GM12864 (cell line): Measurements from ENCODE around the gene CFAP52.

Experiments
- DNase-seq: peaks from one replicate; pipeline ENCODE4 v3.0.0-alpha.2; 2011; ENCODE audit warnings: low read depth
- H3K4me3 ChIP-seq: 2 replicates; pipeline ENCODE4 v1.5.1; 2011; ENCODE audit warnings: mild to moderate bottlenecking, low read depth, low read length, control low read depth
- CTCF ChIP-seq: IDR thresholded peaks from 2 replicates; pipeline ENCODE4 v1.5.1; 2011; ENCODE audit warnings: low read depth, mild to moderate bottlenecking, moderate library complexity, low read length, control low read depth, inconsistent platforms; ENCODE audit errors: missing control alignments

CFAP52 gene

DNA sequence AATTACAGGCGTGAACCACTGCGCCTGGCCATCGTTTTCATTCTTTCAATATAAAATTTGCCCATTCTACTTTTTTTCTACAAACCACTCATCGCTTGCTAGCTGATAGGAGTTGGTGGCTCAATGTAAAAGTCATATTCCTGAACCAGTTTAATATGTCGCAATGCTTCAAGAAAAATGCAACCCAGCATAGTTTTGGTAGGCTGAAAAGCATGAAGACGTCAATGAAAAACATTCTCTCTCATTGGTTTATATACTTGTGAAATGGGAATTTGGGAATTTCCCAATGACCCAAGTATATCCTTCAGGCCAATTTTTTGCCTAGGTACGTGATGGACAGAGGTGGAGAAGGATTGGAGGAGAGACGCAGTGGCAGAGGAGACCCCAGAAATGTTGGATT is 95.8 kb downstream of the CFAP52 start:
- DNase-seq: no peak
- no peak overlapping the region for H3K4me3 ChIP-seq

DNA sequence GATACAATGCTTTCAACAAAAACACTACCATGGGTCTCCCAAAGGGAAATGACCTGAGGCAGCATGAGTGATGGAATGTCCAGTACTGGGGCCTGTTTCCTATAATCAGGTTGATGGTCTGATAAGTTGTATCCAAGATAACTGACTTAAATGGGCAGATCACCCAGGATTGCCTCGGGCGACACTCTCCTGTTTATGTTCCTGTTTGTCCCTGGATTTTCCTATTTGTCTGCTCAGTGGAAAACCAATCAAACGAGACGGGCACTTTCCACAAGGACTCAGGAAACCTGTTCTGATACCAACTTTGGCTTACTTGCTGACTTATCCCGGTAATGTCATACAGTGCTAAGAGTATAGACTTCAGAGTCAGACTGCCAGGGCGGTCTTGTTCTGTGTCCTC is 96.2 kb downstream of the CFAP52 start:
- TF ChIP-seq CTCF: no peak
- H3K4me3 ChIP-seq: no peak overlapping the region
- no peak for DNase-seq

More for the DNA sequence above, 95.8 kb downstream of the CFAP52 start:
- TF ChIP-seq CTCF: no peak

DNA sequence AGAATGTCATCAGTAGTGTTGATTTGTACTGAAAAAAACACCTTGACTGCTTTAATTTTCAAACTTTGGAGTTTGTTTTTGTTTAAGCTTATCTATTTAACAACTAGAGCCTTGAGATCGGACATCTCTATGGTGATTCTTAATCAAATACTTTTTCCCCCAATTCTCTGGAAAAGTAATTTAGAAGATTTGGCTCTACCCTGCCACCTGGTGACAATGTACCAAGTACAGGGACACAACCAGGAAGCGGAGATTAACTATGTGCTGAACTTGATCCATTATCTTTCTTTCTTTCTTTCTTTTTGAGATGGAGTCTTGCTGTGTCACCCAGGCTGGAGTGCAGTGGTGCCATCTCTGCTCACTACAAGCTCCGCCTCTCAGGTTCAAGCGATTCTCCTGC is 99.6 kb downstream of the CFAP52 start:
- no peak for DNase-seq
- TF ChIP-seq CTCF: peak; percentile 1
- H3K4me3 ChIP-seq: no peak overlapping the region

DNA sequence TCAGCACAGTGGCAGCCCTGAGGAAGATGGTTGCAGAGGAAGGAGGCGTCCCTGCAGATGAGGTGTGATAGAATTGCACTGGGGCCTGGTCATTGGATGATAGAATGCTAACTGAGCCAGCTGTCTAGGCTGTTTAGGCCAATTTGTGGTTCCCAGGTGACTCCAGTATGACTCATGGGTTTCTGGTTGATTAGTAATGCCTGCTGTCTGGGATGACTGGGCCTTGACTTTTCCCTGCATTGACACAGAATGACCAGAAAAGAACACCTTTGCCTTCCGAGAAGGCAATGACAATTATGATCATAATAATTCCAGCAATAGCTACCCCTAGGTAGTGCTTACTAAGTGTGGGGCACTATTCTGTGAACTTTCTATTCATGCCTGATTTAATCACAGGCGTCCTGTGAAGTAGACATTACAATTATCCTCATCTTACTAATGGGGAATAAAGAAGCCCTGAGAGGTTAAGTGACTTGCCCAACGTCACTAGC is 100.4 kb downstream of the CFAP52 start:
- no peak for TF ChIP-seq CTCF
- peak; percentile 21 for DNase-seq

GRCh38 chr17:9677411-9677810 is 101.0 kb downstream of the CFAP52 start:
- H3K4me3 ChIP-seq: no peak overlapping the region
- TF ChIP-seq CTCF: no peak
- DNase-seq: no peak

More for the DNA sequence above, 100.4 kb downstream of the CFAP52 start:
- no peak overlapping the region for H3K4me3 ChIP-seq

DNA sequence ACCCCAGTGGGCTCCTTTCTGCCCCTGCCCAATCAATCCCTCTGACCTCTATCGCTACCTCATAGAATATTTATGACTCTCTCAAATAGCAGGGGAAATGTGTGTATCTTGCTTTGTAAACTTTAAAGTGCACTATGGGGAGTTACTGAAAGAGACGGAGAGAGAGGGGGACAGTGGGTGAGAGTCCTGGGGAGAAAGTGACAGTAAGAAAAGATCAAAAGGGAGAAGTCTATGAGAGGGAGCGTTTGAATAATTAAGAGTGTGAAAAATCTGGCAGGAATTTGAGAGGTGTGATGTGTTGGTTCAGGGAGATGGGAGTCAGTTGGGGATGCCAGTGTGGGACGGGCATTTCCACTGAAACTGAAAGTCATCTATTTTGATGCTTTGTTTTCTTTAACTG is 101.5 kb downstream of the CFAP52 start:
- TF ChIP-seq CTCF: no peak
- no peak overlapping the region for H3K4me3 ChIP-seq
- DNase-seq: no peak

DNA sequence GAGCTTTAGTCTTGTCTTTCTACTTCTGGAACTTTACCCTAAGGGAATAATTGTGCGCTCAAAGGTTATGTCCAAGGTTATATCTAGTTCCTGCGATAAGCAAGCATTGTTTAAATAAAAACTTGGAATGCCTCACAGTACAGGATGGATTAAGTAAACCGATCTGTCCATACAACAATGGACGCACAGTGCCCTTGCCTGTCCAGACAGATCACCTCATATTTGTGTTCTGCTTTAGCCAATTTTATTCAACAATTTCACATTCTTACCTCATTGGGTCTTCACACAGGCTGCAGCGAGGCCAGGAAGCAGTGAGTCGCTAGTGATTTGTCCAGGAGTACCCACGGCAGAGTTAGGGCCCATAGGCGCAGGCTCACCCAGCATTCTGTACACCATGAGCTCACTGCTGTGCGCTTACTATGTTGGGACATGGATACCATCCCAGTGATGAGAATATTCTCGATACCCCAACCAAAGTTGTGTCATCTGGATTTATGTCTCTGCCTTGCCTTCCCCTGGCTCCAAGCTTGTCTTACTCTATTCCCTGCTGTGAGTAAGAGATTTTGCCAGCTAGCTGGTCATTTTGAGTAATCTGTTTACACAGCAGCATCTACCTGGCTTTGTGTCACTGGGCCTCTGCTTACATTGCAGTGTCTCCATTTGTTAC is 108.6 kb downstream of the CFAP52 start:
- no peak overlapping the region for H3K4me3 ChIP-seq
- DNase-seq: no peak
- no peak for TF ChIP-seq CTCF
